Right ventricle myocardium inferior (tissue), 1 donor: ENCODE measurements around the gene EPHA6. TPM values are rescaled to one million over a fixed set of nuclear protein-coding genes. Genes with fewer than 3 reads are reported as not detected.
"Not testable (repeated sequence)": the region's sequence is repeated elsewhere in the genome, so short reads cannot be mapped to it uniquely, and the experiment has no call there.

ENCODE experiments used
- ATAC-seq: fragments of 200-7000 bp; cut with Tn5 transposase; one replicate; pipeline ENCODE4 v1.9.1; 2020; ENCODE audit warnings: mild to moderate bottlenecking, moderate library complexity
- DNase-seq: peaks from one replicate; pipeline ENCODE4 v3.0.0; 2021; ENCODE audit errors: missing footprints
- intact Hi-C: fragments of 100-400 bp; cut with DNase I; formaldehyde crosslinking; loops from one replicate; pipeline ENCODE4 v1.11.0; 2022
- total RNA-seq: library from RNA; stranded (reverse); fragmentation: NEBNext Ultra II Directional; extraction: Animal tissue kit (Norgen Biotek cat#: 25700); gene quantifications from one replicate; pipeline ENCODE4 v1.2.1, GENCODE V29; 2021
- donor health status: DM: no; HTN: yes; CAD: no; lungs with severe emphysema.

The EPHA6 gene
- total RNA-seq, 1 donor from 2014 or later, result 0.62 TPM

- no peak for ATAC-seq
- intact Hi-C loops, result no loop called here
Observed at GRCh38 chr3:97485206-97485605, 670.8 kb downstream of the EPHA6 start.

DNA sequence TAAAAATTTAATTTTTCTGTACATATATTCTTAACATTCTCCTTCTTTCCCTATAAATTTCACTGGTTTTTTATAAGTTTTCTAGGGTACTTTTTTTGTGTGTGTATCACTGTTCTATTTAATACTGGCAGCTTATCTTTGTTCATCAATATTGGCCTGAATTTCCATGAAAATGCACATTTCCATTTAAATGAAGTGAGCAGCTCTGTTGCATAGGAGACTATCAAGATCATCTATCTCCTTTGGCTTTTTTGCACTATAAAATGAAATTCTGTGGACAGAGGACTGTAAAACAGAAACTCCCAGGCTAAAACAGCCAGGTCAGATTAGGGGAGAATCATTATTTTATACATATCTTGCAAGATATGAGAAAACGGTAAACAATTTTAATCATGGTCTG lies 673.2 kb downstream of the EPHA6 start:
- no peak for DNase-seq
- intact Hi-C loops, result no loop called here
- no peak for ATAC-seq

More at GRCh38 chr3:97485206-97485605, 670.8 kb downstream of the EPHA6 start:
- DNase-seq, result no peak

DNA sequence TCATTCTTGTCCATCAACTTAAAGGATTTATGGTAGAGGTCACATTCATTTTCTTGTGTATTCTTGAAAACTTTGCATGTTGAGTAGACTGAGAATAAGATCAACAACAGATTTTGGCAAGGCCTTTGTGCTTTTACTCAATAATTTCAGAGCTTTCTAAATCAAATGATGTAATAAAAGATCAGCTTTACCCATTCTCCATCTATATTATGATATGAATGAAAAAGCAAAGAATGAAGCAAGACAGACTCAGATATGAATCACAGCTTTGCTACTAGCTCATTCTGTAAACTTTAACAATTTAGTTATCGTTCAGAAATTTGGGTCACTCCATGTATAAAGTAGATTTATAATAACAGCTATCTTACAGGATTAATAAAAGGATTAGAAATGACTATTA lies 674.3 kb downstream of the EPHA6 start:
- DNase-seq (no peak), ATAC-seq (no peak)
- intact Hi-C loops, result no loop called here

DNA sequence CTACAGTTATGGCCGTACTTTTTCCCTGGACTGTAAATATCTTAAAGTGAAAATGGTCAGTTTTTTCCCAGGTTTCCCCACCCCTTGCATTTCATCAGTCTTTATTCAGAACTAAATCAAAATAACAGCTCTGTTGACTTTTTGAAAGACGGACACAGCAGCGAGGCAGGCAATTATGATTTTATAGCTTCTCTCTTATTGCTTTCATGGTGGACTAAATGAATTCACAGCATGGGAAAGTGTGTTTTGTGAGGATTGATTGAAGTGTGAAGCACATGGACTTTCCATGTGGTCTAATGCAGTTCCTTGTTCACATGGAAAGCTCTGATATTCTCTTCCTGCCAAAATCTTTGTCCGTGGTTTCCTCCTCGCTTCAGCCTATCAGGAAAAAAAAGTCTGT lies 681.5 kb downstream of the EPHA6 start:
- ATAC-seq (no peak), DNase-seq (no peak)
- intact Hi-C loops, result no loop called here

DNA sequence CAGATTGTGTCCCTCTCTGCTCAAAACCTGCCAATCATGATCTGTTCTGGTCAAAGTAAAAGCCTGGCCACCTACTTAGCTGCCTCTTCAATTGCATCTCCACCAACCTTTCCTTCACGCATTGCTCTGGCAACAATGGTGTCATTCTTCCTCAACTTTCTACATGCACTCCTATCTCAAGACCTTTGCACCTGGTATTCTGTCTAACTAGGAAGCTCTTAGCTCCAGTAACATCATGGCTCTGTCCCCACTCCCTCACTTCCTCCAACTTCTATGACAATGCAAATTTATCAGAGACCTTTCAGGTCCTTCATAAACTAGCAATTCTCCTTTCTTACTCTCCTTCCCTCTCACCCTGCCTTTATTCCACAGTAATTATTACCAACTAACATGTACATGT lies 682.7 kb downstream of the EPHA6 start:
- intact Hi-C loops, result no loop called here
- ATAC-seq (no peak), DNase-seq (no peak)

DNA sequence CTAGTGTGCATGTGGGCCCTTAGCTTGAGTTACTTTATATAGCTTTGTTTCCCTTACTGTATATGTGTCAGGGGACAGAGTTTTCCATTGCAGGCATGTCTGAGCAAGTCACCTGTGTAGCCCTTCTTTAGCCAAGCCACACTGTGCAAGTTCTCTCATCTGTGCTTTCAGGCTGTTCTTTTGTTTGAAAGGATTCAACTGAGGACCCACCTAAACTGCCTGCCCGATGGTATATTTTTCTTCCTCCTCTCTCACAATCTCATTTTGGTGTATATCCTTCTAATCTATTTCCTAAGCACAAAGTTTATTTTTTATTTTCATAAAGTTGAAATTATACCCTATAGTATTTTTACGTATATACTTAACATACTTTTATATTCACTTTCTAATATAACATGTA lies 690.1 kb downstream of the EPHA6 start:
- intact Hi-C loops, result no loop called here
- ATAC-seq (no peak), DNase-seq (no peak)

DNA sequence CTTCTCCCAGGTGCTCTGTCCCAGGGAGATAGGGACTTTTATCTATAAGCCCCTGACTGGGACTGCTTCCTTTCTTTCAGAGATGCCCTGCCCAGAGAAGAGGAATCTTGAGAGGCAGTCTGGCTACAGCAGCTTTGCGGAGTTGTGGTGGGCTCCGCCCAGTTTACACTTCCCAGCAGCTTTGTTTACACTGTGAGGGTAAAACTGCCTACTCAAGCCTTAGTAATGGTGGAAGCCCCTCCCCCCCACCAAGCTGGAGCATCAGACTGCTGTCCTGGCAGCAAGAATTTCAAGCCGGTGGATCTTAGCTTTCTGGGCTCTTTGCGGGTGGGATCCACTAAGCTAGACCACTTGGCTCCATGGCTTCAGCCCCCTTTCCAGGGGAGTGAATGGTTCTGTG lies 696.4 kb downstream of the EPHA6 start:
- DNase-seq (no peak), ATAC-seq (no peak)
- intact Hi-C loops, result no loop called here

- intact Hi-C loops, result no loop called here
- no peak for DNase-seq
- no peak for ATAC-seq
Observed at GRCh38 chr3:97515076-97515475, 700.7 kb downstream of the EPHA6 start.

- intact Hi-C loops, result no loop called here
- ATAC-seq (no peak), DNase-seq (no peak)
Observed at GRCh38 chr3:97530691-97531090, 716.3 kb downstream of the EPHA6 start.

GRCh38 chr3:97547573-97547972 lies 733.2 kb downstream of the EPHA6 start:
- intact Hi-C loops, ATAC-seq, DNase-seq: not testable (repeated sequence)

DNA sequence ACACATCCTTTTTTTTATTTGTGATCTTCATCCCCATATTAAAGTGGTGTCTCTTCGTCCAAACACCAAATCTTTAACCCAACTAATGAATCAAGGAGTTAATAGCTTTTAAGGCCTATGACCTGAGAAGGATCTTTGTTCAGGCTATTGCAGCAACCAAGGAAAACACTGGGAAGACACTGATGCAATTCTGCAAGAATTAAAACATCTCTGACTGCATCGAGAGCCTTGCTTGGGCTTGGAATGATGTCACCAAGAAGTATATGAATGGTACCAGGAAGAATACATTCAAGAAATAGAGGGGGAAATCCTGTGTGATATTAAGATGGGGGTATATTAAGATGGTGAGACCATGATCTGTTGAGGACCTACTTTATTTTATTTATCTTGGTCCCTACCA lies 736.0 kb downstream of the EPHA6 start:
- DNase-seq (no peak), ATAC-seq (no peak)
- intact Hi-C loops, result no loop called here

DNA sequence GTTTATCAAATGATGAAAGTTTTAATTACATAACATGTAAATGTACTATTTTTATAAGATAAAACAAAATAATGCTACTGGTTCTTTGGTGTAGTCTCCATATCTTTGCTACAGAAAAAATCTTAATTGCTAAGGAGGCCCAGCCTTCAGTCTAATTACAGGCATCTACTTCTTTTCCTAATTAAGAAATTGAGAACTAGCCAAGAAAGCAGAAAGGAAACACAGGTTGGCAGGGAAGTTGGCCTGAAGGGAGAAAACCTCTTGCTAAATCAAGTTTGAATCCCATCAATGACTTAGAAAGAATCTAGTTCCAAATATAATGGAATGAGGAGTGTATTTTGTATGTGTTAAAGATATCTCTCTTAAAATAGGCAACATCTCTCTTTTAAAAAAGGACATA lies 737.8 kb downstream of the EPHA6 start:
- ATAC-seq (no peak), DNase-seq (no peak)
- intact Hi-C loops, result no loop called here

DNA sequence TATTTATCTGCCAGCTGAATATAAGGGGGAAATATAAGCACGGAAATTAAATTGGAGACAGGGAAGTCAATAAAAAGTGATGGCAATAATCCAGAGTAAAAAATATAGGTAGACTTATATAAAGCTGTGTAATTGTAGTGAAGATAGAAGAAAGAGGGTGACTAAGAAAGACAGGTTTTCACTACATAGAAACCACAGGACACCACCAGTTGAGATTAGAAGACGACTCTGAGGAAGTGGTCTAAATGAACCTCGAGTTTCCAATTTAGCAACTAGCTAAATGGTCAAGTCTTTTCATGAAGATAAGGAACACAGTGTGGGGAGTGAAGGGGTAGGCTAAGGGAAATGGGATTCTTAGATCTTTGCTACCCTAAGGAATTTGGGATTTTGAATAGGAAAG lies 761.3 kb downstream of the EPHA6 start:
- intact Hi-C loops, result no loop called here
- no peak for ATAC-seq
- no peak for DNase-seq

DNA sequence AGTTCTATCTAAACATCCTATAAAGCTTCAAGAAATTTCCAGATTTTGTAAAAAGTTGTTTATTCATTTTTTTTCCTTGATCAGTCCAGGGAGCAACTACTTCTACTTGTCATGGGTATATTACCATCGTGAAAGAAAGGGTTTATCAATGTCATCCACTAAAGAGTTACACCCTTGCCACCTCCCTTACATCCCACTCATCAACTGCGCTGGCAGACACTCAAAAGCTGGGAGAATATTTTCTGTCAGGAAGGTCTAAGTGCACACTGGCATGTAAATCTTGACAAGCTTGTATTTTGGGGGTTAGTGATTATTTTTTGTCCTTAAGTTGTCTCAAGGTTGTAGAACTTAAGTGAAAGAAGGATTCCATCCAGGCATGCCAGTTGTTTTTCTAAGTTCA lies 761.8 kb downstream of the EPHA6 start:
- intact Hi-C loops, result no loop called here
- ATAC-seq (no peak), DNase-seq (no peak)

DNA sequence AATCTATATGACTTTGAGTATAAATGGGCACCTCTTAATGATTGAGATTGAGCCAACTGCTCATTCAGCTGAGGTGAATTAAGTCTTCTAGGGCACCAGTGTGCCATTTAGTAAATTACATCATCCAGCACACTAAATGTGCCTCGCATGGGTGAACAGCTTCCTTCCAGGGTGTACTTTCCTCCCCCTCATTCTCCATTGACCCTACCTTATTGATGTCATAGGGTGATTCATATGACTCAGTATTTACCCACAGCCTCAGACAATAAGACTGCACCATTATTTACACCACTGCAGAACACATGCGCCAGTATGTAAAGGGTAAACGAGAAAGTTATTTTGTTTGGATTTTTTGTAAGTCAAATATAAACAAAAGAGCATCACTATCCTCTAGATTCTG lies 765.0 kb downstream of the EPHA6 start:
- intact Hi-C loops, result no loop called here
- ATAC-seq (no peak), DNase-seq (no peak)

DNA sequence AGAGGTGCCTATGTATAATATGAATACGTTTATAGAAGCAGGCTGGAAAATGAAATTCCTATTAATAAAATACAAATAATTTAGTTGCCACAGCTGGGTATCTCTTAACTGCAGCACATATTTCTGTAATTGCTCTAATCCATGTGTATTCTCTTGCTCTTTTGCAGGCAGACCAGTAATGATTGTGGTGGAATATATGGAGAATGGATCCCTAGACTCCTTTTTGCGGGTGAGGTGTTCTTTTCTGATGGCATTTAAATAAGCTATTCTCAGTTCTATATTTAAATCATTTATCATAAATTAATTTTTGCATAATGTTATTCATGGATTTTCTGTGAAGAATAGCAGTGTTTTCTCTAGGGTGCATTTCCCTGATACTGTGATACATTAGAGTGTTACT lies 796.2 kb downstream of the EPHA6 start:
- ATAC-seq, result no peak
- intact Hi-C loops, result no loop called here
- DNase-seq, result no peak

DNA sequence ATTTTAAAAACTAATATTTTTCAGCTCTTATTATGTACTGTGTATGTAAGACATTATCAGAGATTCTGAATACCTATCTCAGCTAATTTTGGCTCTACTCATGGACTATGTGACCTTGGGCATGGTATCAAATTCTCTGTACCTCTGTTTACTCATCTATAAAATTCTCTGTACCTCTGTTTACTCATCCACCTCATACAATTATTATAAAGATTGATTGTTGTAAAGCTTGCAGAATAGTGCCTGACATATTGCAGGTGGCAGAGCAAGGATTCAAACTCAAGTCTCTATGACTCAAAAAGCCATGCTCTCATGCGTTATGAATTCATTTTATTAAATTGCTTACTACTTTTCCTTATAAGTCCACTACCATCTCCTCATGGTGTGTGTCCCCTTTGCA lies 798.2 kb downstream of the EPHA6 start:
- intact Hi-C loops, result no loop called here
- no peak for DNase-seq
- ATAC-seq, result no peak

- intact Hi-C loops, result no loop called here
Observed at GRCh38 chr3:97613139-97613538, 798.7 kb downstream of the EPHA6 start.

DNA sequence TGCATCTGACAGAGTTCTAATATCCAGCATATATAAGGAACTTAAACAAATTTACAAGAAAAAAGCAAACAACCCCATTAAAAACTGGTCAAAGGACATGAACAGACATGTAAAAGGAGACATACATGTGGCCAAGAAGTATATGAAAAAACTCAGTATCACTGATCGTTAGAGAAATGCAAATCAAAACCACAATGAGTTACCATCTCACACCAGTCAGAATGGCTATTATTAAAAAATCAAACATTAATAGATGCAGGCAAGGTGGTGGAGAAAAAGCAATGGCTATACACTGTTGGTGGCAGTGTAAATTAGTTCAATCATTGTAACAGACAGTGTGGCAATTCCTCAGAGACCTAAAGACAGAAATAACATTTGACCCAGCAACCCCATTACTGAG lies 806.1 kb downstream of the EPHA6 start:
- intact Hi-C loops, DNase-seq, ATAC-seq: not testable (repeated sequence)

More at GRCh38 chr3:97613139-97613538, 798.7 kb downstream of the EPHA6 start:
- ATAC-seq (no peak), DNase-seq (no peak)

- DNase-seq (no peak), ATAC-seq (no peak)
- intact Hi-C loops, result no loop called here
Observed at GRCh38 chr3:97636465-97636864, 822.1 kb downstream of the EPHA6 start.

- ATAC-seq, result no peak
- intact Hi-C loops, result no loop called here
- DNase-seq, result no peak
Observed at GRCh38 chr3:97646932-97647331, 832.5 kb downstream of the EPHA6 start.
